T-helper 9 cell (primary cell): ENCODE data around the gene CCR4.
A peak's percentile ranks its signal among the peaks of the same experiment; 100 is the strongest.
"Not testable (repeated sequence)": the region's sequence is repeated elsewhere in the genome, so short reads cannot be mapped to it uniquely, and the experiment has no call there.

Experiments used
- DNase-seq: peaks from one replicate; pipeline ENCODE4 v3.0.0-alpha.2; 2020
- total RNA-seq, 2 donors: gene quantifications; one replicate each; lab custom pipeline; 2026; lab: John Stamatoyannopoulos, UW

The CCR4 gene
- total RNA-seq = 103 to 124 reads per million in 2 donors

DNA sequence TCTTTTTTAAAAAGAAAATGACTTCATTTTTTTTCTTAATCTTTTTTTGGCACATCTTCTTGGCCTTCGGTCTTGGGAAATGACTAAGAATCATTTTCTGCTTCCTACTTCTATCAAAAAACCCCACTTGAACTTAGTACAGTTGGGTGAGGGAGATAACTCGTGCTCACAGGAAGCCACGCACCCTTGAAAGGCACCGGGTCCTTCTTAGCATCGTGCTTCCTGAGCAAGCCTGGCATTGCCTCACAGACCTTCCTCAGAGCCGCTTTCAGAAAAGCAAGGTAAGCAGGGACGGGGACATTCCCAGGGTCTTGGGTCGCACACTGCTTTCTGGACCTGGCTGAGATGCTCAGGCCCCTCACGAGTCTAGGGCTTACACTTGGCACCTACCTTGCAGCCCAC lies at the start of gene CCR4:
TSS of gene CCR4 (plus strand) at position 235 of the 402 bp plus-strand sequence. CDS start 1,779 bp downstream, outside the sequence.
- DNase-seq = peak; percentile 45

GRCh38 chr3:32902887-32903371 lies 48.5 kb upstream of the CCR4 start:
- DNase-seq = peak; percentile 4

DNA sequence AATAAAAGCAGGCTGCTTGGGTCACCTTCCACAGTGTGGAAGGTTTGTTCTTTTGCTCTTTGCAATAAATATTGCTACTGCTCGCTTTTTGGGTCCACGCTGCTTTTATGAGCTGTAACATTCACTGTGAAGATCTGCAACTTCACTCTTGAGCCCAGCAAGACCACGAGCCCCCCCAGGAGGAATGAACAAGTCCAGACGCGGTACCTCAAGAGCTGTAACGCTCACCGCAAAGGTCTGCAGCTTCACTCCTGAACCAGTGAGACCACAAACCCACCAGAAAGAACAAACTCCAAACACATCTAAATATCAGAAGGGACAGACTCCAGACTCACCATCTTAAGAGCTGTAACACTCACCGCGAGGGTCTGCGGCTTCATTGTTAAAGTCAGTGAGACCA lies 47.5 kb upstream of the CCR4 start:
- DNase-seq = no peak

GRCh38 chr3:32909999-32910398 lies 41.4 kb upstream of the CCR4 start:
- DNase-seq = no peak

DNA sequence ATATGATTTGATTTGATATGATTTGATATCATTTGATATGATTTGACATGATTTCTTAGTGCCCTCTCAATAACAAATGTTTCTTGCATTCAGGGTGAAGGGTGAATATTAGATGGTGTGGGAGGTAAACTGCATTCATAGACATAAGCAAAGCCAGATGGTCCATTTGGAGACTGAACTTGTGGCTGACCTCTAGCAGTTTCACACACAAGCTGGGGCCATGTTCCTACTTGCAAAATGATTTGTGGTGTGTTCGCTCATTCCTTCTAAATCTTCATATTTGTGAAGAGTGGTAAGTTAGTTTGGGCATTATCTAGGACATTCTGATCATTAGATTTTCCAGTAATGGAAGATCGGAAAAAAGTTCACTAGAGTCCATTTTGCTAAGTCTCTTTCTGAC lies 40.5 kb upstream of the CCR4 start:
- no peak for DNase-seq

DNA sequence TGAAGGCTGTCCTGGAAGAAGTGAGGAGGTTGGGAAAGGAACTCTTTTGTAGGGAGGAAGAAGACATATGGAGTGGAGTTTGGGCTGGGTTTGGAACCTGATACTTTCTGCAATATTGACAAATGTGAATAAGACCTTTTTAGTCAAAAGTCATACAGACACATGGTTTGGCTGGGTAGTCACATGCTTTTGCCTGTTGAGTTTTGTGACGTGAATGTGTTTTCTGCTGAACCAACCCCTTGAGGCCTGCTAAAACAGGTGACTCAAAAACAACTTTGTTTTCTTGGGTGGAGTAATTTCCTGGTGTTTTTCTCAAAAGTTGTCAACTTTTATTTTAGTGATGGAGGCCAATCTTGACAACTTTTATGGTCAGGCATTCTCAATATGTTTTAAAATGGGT lies 39.4 kb upstream of the CCR4 start:
- DNase-seq = no peak

DNA sequence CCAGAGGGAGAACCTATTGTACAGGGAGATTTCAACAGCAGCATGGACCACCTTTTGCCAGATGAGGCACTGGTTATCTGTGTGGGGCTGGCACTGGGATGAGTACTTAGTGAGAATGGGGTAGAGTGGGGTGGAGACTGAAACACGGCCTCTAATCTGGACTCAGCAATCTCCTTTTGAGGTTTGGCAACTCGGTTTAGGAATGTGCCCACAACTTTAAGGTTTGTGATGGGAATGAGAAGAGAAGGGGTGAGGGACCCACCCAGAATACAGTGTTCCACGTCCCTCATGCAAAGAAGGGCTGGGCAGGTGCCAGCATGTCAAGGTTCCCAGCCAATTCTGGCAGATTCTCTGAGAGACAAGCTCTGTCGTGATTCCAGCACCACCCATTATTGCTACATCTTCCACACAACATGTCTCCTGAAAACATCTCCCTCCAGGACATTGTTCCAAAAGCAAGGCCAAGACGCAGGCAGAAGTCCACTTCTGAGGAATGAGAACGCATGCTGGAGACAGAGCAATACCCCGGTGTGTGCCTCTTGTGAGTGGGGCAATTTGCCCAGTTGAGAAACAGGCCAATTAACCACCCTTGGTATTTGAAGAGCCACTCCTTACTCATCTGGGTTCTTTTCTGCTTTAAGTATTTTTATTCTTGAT lies 37.5 kb upstream of the CCR4 start:
- no peak for DNase-seq

GRCh38 chr3:32919920-32920319 lies 31.5 kb upstream of the CCR4 start:
- no peak for DNase-seq

GRCh38 chr3:32922078-32922477 lies 29.4 kb upstream of the CCR4 start:
- no peak for DNase-seq

- DNase-seq = no peak
Measured at GRCh38 chr3:32930161-32930560, 21.3 kb upstream of the CCR4 start.

DNA sequence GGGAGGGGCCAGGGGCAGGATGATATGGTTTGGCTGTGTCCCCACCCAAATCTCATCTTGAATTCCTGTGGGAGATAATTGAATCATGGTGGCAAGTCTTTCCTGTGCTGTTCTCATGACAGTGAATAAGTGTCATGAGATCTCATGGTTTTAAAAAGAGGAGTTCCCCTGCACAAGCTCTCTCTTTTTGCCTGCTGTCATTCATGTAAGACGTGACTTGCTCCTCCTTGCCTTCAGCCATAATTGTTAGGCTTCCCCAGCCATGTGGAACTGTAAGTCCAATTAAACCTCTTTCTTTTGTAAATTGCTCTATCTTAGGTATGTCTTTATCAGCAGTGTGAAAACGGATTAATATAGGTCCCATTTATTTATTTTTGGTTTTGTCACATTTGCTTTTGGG lies 20.2 kb upstream of the CCR4 start:
- not testable (repeated sequence) for DNase-seq

- DNase-seq = no peak
Measured at GRCh38 chr3:32934150-32934742, 17.2 kb upstream of the CCR4 start.

DNA sequence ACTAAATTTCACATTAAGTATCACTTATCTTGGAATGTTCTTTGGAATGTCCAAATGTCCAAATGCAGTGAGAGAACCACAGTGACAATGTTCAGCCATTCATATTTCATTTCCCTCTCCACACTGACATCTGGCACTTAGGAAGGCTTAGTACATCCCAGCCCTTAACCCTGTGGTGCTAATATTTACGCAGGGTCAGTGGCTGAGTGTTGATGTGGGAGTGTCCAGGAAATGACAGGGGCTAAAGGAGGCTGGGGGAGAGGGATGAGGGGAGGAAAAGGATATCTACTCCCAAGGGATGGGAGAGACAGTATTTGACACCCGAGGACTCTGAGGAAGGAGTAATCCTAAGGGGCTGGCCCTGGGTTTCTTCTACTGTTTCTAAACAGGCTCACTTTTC lies 14.1 kb upstream of the CCR4 start:
- DNase-seq = no peak

DNA sequence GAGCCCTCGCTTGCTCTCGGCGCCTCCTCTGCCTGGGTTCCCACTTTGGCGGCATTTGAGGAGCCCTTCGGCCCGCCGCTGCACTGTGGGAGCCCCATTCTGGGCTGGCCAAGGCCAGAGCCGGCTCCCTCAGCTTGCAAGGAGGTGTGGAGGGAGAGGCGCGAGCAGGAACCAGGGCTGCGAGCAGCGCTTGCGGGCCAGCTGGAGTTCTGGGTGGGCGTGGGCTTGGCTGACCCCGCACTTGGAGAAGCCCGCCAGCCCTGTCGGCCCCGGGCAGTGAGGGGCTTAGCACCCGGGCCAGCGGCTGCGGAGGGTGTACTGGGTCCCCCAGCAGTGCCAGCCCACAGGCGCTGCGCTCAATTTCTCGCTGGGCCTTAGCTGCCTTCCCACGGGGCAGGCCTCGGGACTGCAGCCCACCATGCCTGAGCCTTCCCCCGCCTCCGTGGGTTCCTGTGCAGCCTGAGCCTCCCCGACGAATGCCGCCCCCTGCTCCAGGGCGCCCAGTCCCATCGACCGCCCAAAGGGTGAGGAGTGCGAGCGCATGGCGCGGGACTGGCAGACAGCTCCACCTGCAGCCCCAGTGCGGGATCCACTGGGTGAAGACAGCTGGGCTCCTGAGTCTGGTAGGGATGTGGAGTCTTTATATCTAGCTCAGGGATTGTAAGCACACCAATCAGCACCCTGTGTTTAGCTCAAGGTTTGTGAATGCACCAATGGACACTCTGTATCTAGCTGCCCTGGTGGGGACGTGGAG lies 11.7 kb upstream of the CCR4 start:
- DNase-seq = not testable (repeated sequence)

DNA sequence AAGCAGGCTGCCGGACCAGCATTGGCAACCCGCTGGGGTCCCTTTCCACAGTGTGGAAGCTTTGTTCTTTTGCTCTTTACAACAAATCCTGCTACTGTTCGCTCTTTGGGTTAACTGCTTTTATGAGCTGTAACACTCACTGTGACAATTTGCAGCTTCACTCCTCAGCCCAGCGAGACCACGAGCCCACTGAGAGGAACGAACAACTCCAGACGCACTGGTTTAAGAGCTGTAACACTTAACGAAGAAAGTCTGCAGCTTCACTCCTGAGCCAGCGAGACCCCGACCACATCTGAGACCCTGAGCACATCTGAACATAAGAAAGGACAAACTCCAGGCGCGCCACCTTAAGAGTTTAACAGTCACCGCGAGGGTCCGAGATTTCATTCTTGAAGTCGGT lies 10.7 kb upstream of the CCR4 start:
- DNase-seq = no peak

- DNase-seq = no peak
Measured at GRCh38 chr3:32945136-32945535, 6.3 kb upstream of the CCR4 start.

GRCh38 chr3:32945598-32945997 lies 5.8 kb upstream of the CCR4 start:
- DNase-seq = not testable (repeated sequence)

DNA sequence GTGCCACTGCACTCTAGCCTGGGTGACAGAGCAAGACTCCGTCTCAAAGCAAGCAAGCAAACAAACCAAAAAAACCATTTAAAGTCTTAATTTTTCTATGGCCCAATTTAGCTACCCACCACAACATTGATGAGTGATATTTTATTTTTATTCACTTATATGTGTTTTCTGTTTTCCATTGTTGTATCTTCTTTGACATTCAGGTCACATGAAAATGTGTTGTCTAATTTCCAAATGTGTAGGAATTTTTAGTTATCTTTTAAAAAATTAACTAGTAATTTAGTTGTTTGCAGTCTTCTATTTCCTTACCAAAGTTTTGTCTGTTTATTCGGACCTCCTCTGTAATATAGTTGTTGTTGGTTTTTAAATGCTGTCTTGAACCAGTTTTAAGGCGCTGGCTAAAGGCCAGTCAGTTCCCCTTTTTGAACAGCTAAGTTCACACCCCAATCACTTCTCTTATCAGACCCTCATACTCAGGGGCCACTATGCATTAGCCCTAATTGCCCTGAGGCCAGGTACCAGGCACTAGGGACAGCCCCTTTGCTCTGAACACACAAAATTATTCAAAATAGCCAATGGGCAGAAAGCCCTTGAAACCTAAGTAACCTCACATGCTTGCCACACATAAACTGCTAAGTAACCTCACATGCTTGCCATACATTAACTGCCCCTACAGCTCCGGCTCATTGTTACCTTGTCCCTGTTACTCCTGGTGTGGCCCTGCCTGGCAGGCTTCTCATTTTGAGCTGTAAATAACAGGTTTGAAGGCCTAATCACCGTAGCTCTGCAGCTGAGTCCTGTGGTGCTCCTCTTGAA lies 4.3 kb upstream of the CCR4 start:
- no peak for DNase-seq

- peak; percentile 95 for DNase-seq
Measured at GRCh38 chr3:32947789-32948238, 3.6 kb upstream of the CCR4 start.

DNA sequence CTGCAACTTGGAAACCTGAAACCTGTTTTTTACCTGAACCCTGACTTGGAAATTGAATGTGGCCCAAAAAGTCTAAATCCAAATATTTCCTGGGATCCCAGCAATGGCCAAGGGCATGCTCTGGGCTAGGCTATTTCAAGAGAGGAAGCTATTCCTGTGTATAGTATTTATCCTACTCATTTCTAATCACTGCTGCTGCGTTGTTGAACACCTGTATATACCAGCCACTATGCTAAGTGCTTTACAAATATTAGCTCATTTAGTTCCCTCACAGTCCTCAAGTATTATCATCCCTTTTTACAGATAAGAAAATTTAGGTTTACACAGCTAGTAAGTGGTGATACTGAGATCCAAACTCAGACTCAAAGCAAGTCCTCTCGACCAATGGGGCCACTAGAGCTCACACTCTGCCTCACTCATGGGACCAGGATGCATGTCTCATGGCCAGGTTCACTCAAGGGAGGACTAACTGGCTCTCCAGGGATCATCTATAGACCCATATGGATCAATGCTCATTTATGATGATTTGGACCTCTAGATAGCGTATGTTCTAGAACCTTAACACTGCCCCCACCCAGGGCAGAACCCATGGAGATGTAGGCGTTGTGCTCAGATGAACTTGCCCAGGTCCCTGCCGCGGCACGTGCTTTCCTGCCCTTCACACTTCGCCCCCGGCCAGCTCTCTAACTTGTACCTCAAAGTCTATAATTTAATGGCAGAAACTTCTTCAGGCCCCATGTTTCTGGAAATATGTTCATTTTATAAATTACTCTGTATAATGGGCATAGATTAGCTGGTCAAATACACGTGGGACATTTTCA lies 2.6 kb upstream of the CCR4 start:
- no peak for DNase-seq

DNA sequence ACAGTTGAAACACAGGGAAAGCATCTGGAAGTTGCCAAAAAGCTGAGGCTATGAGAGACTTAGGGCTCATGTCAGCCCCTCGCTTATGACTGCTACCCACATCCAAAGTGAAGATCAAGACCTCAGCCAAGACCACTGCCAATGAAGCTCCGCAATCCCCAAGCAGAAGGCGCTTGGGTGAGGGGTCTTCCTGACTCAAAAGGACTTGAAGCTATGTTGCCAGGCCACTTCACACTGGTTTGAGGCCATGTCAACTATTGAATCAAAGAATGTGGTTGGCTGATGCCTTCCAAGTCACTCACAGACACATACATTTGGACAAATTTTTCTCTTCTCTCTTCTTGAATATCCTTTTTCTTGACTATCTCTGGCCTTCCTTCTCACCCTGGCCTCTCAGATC lies 928 bp upstream of the CCR4 start:
- no peak for DNase-seq
